Stomach (tissue), 9 donors: ENCODE results near the gene IL1RL2. TPM values are rescaled to one million over a fixed set of nuclear protein-coding genes. Genes with fewer than 3 reads are reported as not detected.

Experiments used
- DNase-seq, 2 donors: peaks; one replicate each; pipeline versions ENCODE4 v3.0.0 to v3.0.0-alpha.2; 2013 to 2019
- H3K27ac ChIP-seq, 5 donors: fragments of 200-600 bp in 4 of 5; sonication (generic) in 4 of 5; one replicate each; pipeline ENCODE4 v1.5.1; 2013 to 2019; ENCODE audit warnings: mild to moderate bottlenecking in 1 of 5, moderate library complexity in 1 of 5
- H3K27me3 ChIP-seq, 3 donors: fragments of 200-600 bp; sonication (generic); one replicate each; pipeline ENCODE4 v1.5.1; 2017 to 2019; ENCODE audit warnings: mixed run types in 1 of 3
- H3K36me3 ChIP-seq, 4 donors: fragments of 200-600 bp; sonication (generic); 1 replicate in 3 of 4; 2 replicates in 1 of 4; pipeline ENCODE4 v1.5.1; 2016 to 2019
- H3K4me1 ChIP-seq, 4 donors: fragments of 200-600 bp; sonication (generic); one replicate each; pipeline ENCODE4 v1.5.1; 2016 to 2019
- H3K4me3 ChIP-seq, 4 donors: fragments of 200-600 bp; sonication (generic) in 3 of 4; one replicate each; pipeline ENCODE4 v1.5.1; 2016 to 2019; ENCODE audit warnings: mild to moderate bottlenecking in 1 of 4
- H3K9me3 ChIP-seq, 4 donors: fragments of 200-600 bp; sonication (generic); one replicate each; pipeline ENCODE4 v1.5.1; 2016 to 2019
- CTCF ChIP-seq, 7 experiments: fragments of 450-650 bp in 4 of 7; fragments of 200-600 bp in 3 of 7; sonication (generic) in 3 of 7; IDR thresholded peaks; one replicate each; pipeline ENCODE4 v1.5.1; 2016 to 2019; ENCODE audit warnings: antibody characterized with exemption in 7 of 7, control low read depth in 2 of 7, mild to moderate bottlenecking in 1 of 7
- EP300 ChIP-seq: sonication (generic); formaldehyde crosslinking; IDR thresholded peaks from one replicate; pipeline ENCODE4 v1.6.1; 2017; ENCODE audit warnings: antibody characterized with exemption
- POLR2A ChIP-seq, 4 donors: fragments of 450-650 bp; IDR thresholded peaks; one replicate each; pipeline ENCODE4 v1.6.1; 2016; ENCODE audit warnings: antibody characterized with exemption in 4 of 4, control low read depth in 2 of 4, mild to moderate bottlenecking in 1 of 4, moderate library complexity in 1 of 4
- POLR2AphosphoS5 ChIP-seq, 3 donors: sonication (generic); formaldehyde crosslinking; IDR thresholded peaks; one replicate each; pipeline ENCODE4 v1.6.1; 2016; ENCODE audit warnings: antibody characterized with exemption in 3 of 3
- WGBS, 5 donors: extraction: QIAGEN DNeasy Blood & Tissue Kit in 3 of 5; methylation state at CpG; one replicate each; pipeline versions ENCODE4 v1.1.5 to v1.1.7; 2013 to 2018; 5-methylcytosine and 5-hydroxymethylcytosine counted together
- intact Hi-C: fragments of 100-400 bp; cut with DNase I; formaldehyde crosslinking; loops from one replicate; pipeline ENCODE4 v1.15.1; 2023; ENCODE audit warnings: low total_unique reads
- polyA plus RNA-seq, 3 donors: library from polyadenylated mRNA; stranded (reverse); fragments of 200-250 nt; gene quantifications; one replicate each; pipeline ENCODE4 v1.2.3, GENCODE V29; 2013
- total RNA-seq, 5 donors: library from RNA; depleted of rRNA; stranded (reverse); fragments of >200 nt; gene quantifications; one replicate each; pipeline versions ENCODE4 v1.1.0 to v1.2.3, GENCODE V29; 2014 to 2016
- donor health status: healthy with polysubstance abuse.
- donor health status: Bipolar disorder and iron deficiency.
- donor health status: healthy.

The IL1RL2 gene
- total and polyA plus RNA-seq, 8 donors: 0.61 to 4.3 (median 2.4) TPM; not detected in 2

GRCh38 chr2:102252236-102252635 lies 65.4 kb downstream of the IL1RL2 start:
- intact Hi-C loops: loop anchor here (10.0 kb wide), 1 partner anchor 193 kb away; no protein-coding TSS in a partner anchor
- 91 to 99% (median 96%) methylated on average over 2 of the region's 2 CpGs for WGBS, 5 donors

GRCh38 chr2:102253140-102253752 lies 66.4 kb downstream of the IL1RL2 start:
- WGBS, 5 donors: 73 to 97% (median 79%) methylated on average over 1 of the region's 1 CpG
- no peak for DNase-seq

More at GRCh38 chr2:102252236-102252635, 65.4 kb downstream of the IL1RL2 start:
- TF ChIP-seq CTCF (IDR thresholded peaks at IDR 0.05) (no peak), EP300 (no peak), POLR2AphosphoS5 (IDR thresholded peaks at IDR 0.05) (no peak), POLR2A (IDR thresholded peaks at IDR 0.05) (no peak)
- H3K36me3 ChIP-seq: no peaks in the 10 kb centered on the region
- H3K4me1 ChIP-seq: peaks cover 0 to 39% (median 12%) of the 10 kb centered on the region in 4 donors
- H3K27ac ChIP-seq: no peak overlapping the region
- H3K9me3 ChIP-seq: no peaks in the 10 kb centered on the region
- no peak for DNase-seq
- H3K4me3 ChIP-seq: no peak overlapping the region
- peaks cover 0 to 12% (median 5%) of the 10 kb centered on the region in 3 donors for H3K27me3 ChIP-seq

GRCh38 chr2:102253753-102254150 lies 66.9 kb downstream of the IL1RL2 start:
- peaks cover 0 to 39% (median 12%) of the 10 kb centered on the region in 4 donors for H3K4me1 ChIP-seq
- H3K36me3 ChIP-seq: no peaks in the 10 kb centered on the region
- peaks cover 0 to 12% (median 5%) of the 10 kb centered on the region in 3 donors for H3K27me3 ChIP-seq
- DNase-seq: no peak
- WGBS, 5 donors: 23 to 33% (median 27%) methylated on average over 2 of the region's 2 CpGs
- TF ChIP-seq CTCF (IDR thresholded peaks at IDR 0.05): no peak
- no peak for TF ChIP-seq POLR2A (IDR thresholded peaks at IDR 0.05)
- TF ChIP-seq POLR2AphosphoS5 (IDR thresholded peaks at IDR 0.05): no peak
- no peak for TF ChIP-seq EP300
- H3K27ac ChIP-seq: no peak overlapping the region
- no peaks in the 10 kb centered on the region for H3K9me3 ChIP-seq
- H3K4me3 ChIP-seq: no peak overlapping the region
- intact Hi-C loops: loop anchor here (10.0 kb wide), 1 partner anchor 191 kb away; no protein-coding TSS in a partner anchor

More at GRCh38 chr2:102253140-102253752, 66.4 kb downstream of the IL1RL2 start:
- no peak overlapping the region for H3K27ac ChIP-seq
- TF ChIP-seq POLR2AphosphoS5 (IDR thresholded peaks at IDR 0.05) (no peak), EP300 (no peak), POLR2A (IDR thresholded peaks at IDR 0.05) (no peak), CTCF (IDR thresholded peaks at IDR 0.05) (no peak)
- H3K36me3 ChIP-seq: no peaks in the 10 kb centered on the region
- intact Hi-C loops: loop anchor here (10.0 kb wide), 1 partner anchor 192 kb away; no protein-coding TSS in a partner anchor
- H3K9me3 ChIP-seq: no peaks in the 10 kb centered on the region
- H3K4me3 ChIP-seq: no peak overlapping the region
- H3K4me1 ChIP-seq: peaks cover 0 to 39% (median 12%) of the 10 kb centered on the region in 4 donors
- peaks cover 0 to 12% (median 5%) of the 10 kb centered on the region in 3 donors for H3K27me3 ChIP-seq

- no peak for DNase-seq
- H3K4me1 ChIP-seq: peaks cover 0 to 30% (median 8%) of the 10 kb centered on the region in 4 donors
- no peak overlapping the region for H3K4me3 ChIP-seq
- H3K27me3 ChIP-seq: peaks cover 0 to 3% (median 0%) of the 10 kb centered on the region in 3 donors
- TF ChIP-seq POLR2AphosphoS5 (IDR thresholded peaks at IDR 0.05) (no peak), CTCF (IDR thresholded peaks at IDR 0.05) (no peak), POLR2A (IDR thresholded peaks at IDR 0.05) (no peak), EP300 (no peak)
- H3K36me3 ChIP-seq: no peaks in the 10 kb centered on the region
- no peaks in the 10 kb centered on the region for H3K9me3 ChIP-seq
- no peak overlapping the region for H3K27ac ChIP-seq
- intact Hi-C loops: loop anchor here (10.0 kb wide), 1 partner anchor 189 kb away; no protein-coding TSS in a partner anchor
These were observed 69.5 kb downstream of the IL1RL2 start for GRCh38 chr2:102256276-102256675.
